Amniotic epithelial cell (primary cell): Measurements from ENCODE around the gene CCDC146.
"Not testable (repeated sequence)": the region's sequence is repeated elsewhere in the genome, so short reads cannot be mapped to it uniquely, and the experiment has no call there.

Source experiments
- DNase-seq: peaks from one replicate; pipeline ENCODE4 v3.0.0-alpha.2; 2010; ENCODE audit warnings: low read depth

The CCDC146 gene

DNA sequence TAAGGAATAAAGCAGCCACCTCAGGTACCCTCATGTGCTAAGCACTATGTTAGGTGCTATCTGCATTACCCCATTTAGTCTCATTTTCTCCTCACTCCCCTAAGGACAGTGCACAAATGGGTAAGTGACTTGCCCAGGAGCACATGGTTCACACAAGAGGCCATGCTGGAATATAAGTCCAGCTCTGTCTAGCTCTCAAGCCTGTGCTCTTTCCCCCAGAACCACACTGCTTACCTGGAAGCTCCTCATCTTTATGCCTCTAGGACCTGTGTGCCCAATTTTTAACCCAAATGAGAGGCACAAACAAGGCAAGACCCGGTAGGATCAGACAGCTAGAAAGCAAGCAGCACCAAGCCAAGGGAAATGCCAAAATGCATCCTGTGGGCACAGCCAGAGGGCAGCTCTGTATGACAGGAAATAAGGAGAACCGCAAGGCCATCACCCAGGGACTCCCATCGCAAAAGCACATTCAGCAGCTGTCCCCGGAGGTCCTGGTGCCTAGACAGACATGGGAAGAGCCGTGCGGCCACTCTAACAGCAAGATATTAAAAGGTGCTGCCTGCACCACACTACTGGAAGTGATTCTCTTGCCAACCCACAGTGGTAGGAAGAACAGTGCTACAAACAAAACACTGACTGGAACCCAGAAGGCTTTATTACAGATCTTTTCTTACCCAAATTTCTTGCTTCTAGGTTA is 205.7 kb downstream of the CCDC146 start:
- no peak for DNase-seq

DNA sequence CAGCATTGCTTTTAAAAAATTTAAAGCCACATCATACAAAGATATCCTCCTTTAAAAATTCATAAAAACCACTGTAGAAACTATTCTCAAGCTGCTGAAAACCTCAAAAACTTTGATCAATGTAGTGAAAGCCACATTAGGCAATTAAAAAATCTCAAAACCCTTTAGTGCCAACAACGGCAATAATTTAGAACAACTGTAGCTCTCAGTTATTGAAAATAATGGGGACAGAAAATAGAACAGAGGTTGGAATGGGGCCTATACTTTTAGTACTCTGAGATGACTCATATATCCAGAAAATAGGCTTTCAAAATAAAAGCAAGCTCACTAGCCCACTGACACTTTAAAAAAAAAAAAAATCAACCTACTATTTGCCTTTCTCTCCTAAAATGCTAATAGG is 206.3 kb downstream of the CCDC146 start:
- peak; percentile 22 for DNase-seq

DNA sequence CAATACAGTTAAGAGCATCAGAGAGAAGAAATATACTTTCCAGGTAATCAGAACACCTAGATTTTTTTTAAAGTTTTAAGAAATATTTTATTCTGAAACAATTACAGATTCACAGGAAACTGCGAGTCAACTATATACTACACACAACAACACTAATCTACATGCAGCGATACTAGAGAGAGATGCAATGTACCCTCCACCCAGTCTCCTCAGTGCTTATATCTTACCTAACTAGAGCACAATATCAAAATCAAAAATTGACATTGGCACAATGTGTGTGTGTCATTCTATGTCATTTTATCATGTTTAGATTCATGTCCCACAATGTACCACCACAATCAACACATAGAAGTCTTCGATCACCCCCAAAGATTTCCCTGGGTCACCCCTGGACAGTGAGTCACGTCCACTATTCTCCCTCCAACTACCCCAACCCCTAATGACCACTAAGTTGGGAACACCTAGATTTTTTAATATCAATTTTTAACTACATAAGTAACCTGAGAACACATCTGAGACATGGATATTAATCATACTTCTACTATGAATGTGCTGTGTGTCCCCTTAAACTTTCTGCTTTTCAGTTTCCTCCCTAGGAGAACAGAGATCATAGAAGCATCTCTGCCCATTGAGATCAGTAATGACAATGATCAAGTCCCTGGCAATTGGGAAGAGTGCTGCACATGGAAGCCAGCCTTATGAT is 207.2 kb downstream of the CCDC146 start:
- DNase-seq: no peak

DNA sequence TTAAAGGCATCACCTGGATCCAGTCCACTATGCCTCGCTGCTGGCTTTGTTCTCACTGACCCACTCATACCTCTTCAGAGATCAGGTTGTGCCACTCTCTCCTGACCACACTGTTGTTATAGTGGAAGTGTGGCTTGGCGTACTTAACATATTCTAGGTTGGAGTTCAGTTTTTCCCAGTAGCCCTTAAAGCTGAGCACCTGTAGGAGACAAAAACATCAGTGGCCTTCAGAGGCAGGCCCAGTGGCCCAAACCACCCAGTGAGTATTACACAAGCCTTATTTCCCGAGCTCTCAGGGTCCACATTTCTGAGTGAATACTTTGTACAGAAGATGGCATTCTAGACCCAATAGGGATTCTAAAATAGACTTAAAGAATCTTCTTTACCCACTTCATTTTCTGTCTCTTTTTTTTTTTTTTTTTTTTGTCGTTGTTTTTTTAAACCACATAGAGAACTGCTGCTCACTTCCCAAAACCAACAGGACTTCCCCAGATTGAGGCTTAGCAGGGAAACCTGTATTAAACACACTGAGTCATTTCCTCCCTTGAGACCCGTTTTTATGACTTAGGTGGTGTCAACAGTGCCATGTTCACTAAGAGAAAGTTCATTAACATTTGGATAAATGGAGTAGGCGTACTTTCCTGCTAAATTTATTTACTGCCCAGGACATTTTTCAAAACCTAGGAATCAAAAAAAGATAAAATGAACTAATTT is 207.9 kb downstream of the CCDC146 start:
- no peak for DNase-seq

DNA sequence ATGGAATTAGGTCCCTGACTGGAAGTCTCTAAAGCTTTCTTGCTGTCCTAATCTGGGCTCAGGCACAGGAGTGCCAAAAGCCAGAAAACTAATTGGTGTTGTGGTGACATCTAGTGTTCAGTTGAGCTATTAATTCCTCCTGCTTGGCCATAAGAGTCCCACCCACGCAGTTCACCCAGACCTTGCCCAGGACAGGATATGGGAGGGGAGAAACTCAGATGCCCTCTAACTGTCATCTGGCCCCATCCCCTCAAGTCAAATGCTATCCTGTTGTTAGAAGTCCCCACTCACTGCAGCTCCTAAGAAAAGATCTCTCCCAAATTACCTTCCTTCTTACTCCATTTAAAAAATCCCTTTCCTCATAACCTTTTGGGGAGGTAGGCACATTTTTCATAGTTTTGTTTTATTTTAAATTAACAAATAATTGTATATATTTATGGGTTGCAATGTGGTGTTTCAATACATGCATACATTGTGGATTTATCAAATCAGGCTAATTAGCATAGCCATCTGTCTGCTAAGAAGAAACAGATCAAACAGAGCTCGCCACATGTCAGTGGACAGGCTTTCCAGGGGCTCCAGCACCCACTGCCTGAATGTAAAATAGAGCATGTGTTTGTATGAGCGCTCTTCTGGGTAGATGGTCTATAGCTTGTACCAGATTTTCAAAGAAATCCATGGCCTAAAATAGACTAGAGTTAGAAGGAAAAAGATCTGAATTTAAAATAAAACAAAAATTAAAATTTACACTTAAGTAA is 209.7 kb downstream of the CCDC146 start:
- DNase-seq: peak; percentile 85

DNA sequence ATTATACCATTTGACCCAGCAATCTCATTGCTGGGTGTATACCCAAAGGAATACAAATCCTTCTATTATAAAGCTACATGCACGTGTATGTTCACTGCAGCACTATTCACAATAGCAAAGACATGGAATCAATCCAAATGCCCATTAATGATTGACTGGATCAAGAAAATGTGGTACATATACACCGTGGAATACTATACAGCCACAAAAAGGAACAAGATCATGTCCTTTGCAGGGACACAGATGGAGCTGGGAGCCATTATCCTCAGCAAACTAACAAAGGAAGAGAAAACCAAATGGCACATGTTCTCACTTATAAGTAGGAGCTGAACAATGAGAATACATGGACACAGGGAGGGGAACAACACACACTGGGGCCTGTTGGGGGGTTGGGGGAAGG is 211.6 kb downstream of the CCDC146 start:
- DNase-seq: not testable (repeated sequence)

DNA sequence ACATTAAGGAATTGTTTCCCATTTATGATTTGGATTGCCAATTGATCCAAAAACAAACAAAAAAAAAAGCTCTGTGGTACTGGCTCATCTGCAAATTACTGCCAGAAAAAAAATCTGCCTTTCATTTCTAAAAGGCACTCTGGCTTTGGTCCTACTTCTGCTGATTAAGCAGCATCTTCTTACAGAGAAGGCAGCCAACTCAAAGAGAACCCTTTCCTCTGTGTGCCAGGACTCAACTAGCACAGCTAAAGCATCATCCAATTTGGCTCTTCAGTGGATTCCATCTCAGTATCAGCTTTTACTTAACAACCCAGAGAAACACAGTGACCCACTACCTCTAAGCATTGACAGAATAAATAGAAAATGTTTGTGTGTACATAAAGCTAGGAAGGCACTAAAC is 213.2 kb downstream of the CCDC146 start:
- no peak for DNase-seq

DNA sequence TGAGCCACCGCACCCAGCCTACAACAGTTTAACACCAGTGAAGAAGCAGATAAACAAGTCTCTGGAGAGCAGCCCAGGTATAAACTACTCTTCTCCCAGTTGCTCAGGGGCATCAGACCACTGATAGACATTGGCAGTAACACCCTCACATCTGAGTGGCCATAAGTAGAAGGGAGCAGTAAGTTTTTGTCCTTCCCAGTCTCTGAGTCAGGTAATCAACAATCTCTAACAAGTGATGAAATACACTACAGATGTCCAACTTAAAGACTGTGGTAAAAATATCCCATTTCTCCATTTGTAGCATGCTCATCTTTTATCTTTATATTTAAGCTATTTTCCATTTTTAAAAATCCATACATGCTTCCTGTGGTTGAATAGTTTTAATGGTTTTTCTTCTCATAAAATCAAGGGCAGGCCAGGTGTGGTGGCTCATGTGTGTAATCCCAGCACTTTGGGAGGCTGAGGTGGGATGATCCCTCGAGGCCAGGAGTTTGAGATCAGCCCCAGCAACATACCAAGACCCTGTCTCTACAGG is 215.1 kb downstream of the CCDC146 start:
- DNase-seq: no peak

DNA sequence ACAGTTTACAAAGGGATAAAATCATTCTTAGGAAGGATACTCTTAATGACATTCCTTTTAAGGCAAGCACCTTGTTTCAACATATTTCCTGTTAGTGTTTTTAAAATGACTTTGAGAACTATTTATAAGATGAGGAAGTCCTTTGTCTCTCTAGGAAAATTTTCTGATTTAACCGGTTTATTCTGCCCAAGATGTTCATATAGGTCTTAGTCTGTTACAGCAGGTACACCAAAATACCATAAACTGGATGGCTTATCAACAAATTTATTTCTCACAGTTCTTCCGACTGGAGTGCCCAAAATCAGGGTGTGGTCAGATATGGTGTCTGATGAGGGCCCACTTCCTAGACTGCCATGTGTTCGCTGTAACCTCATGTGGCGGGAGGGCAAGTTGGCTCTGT is 215.8 kb downstream of the CCDC146 start:
- no peak for DNase-seq

DNA sequence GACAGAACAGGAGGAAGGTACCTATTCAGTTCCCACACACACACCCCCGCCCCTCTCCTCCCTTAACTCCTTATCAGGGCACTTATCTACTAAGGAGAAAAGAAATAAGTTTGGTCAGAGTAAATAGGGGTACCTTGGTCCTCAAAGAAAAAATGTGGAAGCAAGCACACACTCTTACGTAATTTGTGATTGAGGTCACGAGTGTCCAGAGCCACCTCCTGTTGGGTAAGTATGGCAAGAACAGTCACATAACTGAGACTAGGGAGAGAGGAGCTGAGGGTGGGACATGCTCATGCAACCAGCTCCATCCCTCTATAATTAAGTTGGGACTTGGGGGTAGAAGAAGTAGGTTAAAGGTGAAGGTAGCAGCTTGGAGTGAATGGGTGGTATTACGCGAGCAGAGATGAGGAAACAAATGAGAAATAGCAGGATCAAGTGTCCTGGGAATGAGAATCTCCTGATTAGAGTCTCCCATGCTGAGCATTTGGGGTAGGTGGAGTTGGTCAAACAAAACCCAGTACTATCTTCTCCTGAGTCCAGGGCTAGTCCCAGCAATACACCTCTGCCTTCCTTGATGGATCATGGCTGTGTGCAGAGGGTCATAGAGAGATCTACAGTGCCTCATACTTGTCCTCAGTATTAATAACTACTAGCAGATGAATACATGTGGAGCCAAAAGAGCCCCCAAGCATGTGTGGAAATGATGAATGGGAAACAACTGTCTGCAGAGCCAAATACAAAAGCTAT is 216.6 kb downstream of the CCDC146 start:
- peak; percentile 80 for DNase-seq

DNA sequence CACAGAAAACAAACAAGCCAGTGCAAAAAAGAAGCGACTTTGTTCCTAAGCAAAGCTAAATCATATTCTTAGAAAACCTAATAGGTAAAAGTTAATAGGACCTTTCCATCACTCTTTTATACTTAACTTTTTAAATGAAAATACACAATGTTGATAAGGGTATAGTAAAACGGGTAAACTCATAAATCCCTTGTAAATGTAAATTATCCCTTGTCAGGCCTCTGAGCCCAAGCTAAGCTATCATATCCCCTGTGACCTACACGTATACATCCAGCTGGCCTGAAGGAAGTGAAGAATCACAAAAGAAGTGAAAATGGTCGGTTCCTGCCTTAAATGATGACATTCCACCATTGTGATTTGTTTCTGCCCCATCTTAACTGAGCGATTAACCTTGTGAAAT is 217.3 kb downstream of the CCDC146 start:
- DNase-seq: no peak
